Liver (tissue), 9 donors: Measurements from ENCODE around the gene OR11H7. TPM values are rescaled to one million over a fixed set of nuclear protein-coding genes. Genes with fewer than 3 reads are reported as not detected.
A peak's percentile ranks its signal among the peaks of the same experiment; 100 is the strongest.
"Not testable (repeated sequence)": the region's sequence is repeated elsewhere in the genome, so short reads cannot be mapped to it uniquely, and the experiment has no call there.

Experiments used
- DNase-seq: peaks from one replicate; pipeline ENCODE4 v3.0.0-alpha.2; 2017; ENCODE audit warnings: low spot score
- H3K27ac ChIP-seq, 2 donors: one replicate each; pipeline ENCODE4 v1.7.0; 2013; ENCODE audit warnings: inconsistent platforms in 2 of 2, low read length in 2 of 2, control low read depth in 1 of 2, low read depth in 1 of 2, mild to moderate bottlenecking in 1 of 2
- H3K27me3 ChIP-seq, 4 donors: one replicate each; pipeline versions ENCODE4 v1.6.1 to v1.7.0; 2013; ENCODE audit warnings: low read length in 3 of 4, inconsistent platforms in 1 of 4, mild to moderate bottlenecking in 1 of 4, moderate library complexity in 1 of 4; ENCODE audit not compliant: control insufficient read depth in 4 of 4, insufficient read depth in 4 of 4
- H3K36me3 ChIP-seq, 4 donors: one replicate each; pipeline versions ENCODE4 v1.6.1 to v1.7.0; 2013; ENCODE audit warnings: low read length in 3 of 4, mild to moderate bottlenecking in 3 of 4, low read depth in 1 of 4, moderate library complexity in 1 of 4; ENCODE audit not compliant: control insufficient read depth in 4 of 4, insufficient read depth in 3 of 4
- H3K4me1 ChIP-seq, 4 donors: one replicate each; pipeline versions ENCODE4 v1.6.1 to v1.7.0; 2013; ENCODE audit warnings: low read length in 3 of 4, mild to moderate bottlenecking in 3 of 4, moderate library complexity in 1 of 4; ENCODE audit not compliant: control insufficient read depth in 4 of 4, insufficient read depth in 4 of 4
- H3K4me3 ChIP-seq, 3 donors: one replicate each; pipeline versions ENCODE4 v1.6.1 to v1.7.0; 2013; ENCODE audit warnings: low read length in 3 of 3, control low read depth in 1 of 3, low read depth in 1 of 3, mild to moderate bottlenecking in 1 of 3
- H3K9ac ChIP-seq, 2 donors: one replicate each; pipeline ENCODE4 v1.7.0; 2013; ENCODE audit warnings: low read length in 2 of 2, mild to moderate bottlenecking in 2 of 2, moderate library complexity in 2 of 2, control low read depth in 1 of 2, low read depth in 1 of 2
- H3K9me3 ChIP-seq, 4 donors: one replicate each; pipeline versions ENCODE4 v1.6.1 to v1.7.0; 2013; ENCODE audit warnings: low read length in 3 of 4; ENCODE audit not compliant: control insufficient read depth in 4 of 4
- CTCF ChIP-seq: fragments of 150-350 bp; IDR thresholded peaks from 2 replicates; pipeline ENCODE4 v1.5.1; 2017; ENCODE audit warnings: improper control_type of control experiment, low read depth, low read length; ENCODE audit not compliant: missing input control
- EGR1 ChIP-seq, 2 donors: IDR thresholded peaks; 2 replicates each; pipeline ENCODE4 v1.6.1; 2016 to 2018; ENCODE audit warnings: antibody characterized with exemption in 2 of 2, low read depth in 2 of 2
- FOXA1 ChIP-seq: IDR thresholded peaks from 2 replicates; pipeline ENCODE4 v1.6.1; 2016; ENCODE audit warnings: antibody characterized with exemption
- HNF4G ChIP-seq: IDR thresholded peaks from 2 replicates; pipeline ENCODE4 v1.6.1; 2016; ENCODE audit warnings: antibody characterized with exemption
- RAD21 ChIP-seq, 2 donors: IDR thresholded peaks; 2 replicates each; pipeline ENCODE4 v1.6.1; 2016; ENCODE audit warnings: antibody characterized with exemption in 2 of 2, mild to moderate bottlenecking in 2 of 2
- REST ChIP-seq: IDR thresholded peaks from 2 replicates; pipeline ENCODE4 v1.6.1; 2016; ENCODE audit warnings: antibody characterized with exemption, mild to moderate bottlenecking
- RXRA ChIP-seq, 2 donors: IDR thresholded peaks; 2 replicates each; pipeline ENCODE4 v1.6.1; 2017 to 2018; ENCODE audit warnings: antibody characterized with exemption in 2 of 2, mild to moderate bottlenecking in 1 of 2
- SP1 ChIP-seq: IDR thresholded peaks from 2 replicates; pipeline ENCODE4 v1.6.1; 2018; ENCODE audit warnings: antibody characterized with exemption, mild to moderate bottlenecking
- TAF1 ChIP-seq: conservative IDR thresholded peaks from 2 replicates; pipeline ENCODE4 v1.6.1; 2016; ENCODE audit warnings: antibody characterized with exemption, mild to moderate bottlenecking
- YY1 ChIP-seq: IDR thresholded peaks from 2 replicates; pipeline ENCODE4 v1.6.1; 2016; ENCODE audit warnings: antibody characterized with exemption, mild to moderate bottlenecking
- ZBTB33 ChIP-seq: IDR thresholded peaks from 2 replicates; pipeline ENCODE4 v1.6.1; 2016; ENCODE audit warnings: antibody characterized with exemption
- WGBS: extraction: QIAGEN DNeasy Blood & Tissue Kit; methylation state at CpG from one replicate; pipeline ENCODE4 v1.1.7; 2013; 5-methylcytosine and 5-hydroxymethylcytosine counted together
- polyA plus RNA-seq, 2 donors: library from polyadenylated mRNA; stranded (reverse) in 1 of 2; unstranded in 1 of 2; fragments of 200-250 nt in 1 of 2; fragments of >200 nt in 1 of 2; fragmentation: Nextera tagmentation in 1 of 2; extraction: Ambion mirVana in 1 of 2; gene quantifications; one replicate each; pipeline versions ENCODE4 v1.2.1 to v1.2.3, GENCODE V29; 2013 to 2015
- total RNA-seq, 2 donors: library from RNA; depleted of rRNA; stranded (reverse); fragments of >200 nt; gene quantifications; one replicate each; pipeline ENCODE4 v1.2.3, GENCODE V29; 2014
- donor health status: healthy.
- donor health status: healthy.
- donor health status: healthy.
- donor health status: healthy.
- donor health status: healthy.

The OR11H7 gene
- total and polyA plus RNA-seq, 4 donors = not detected

- H3K4me3 ChIP-seq = no peak overlapping the region
- no peaks in the 10 kb centered on the region for H3K27me3 ChIP-seq
- H3K4me1 ChIP-seq = no peaks in the 10 kb centered on the region
- H3K36me3 ChIP-seq = no peaks in the 10 kb centered on the region
- TF ChIP-seq RAD21 (IDR thresholded peaks at IDR 0.05) = peak in 1 of 2 donors; percentile 5
- no peak for TF ChIP-seq FOXA1
- no peak overlapping the region for H3K9ac ChIP-seq
- H3K9me3 ChIP-seq = peaks cover 2 to 6% (median 3%) of the 10 kb centered on the region in 4 donors
- no peak for DNase-seq
- no peak overlapping the region for H3K27ac ChIP-seq
- 56% methylated on average over 3 of the region's 3 CpGs for WGBS
Measured at GRCh38 chr14:20247646-20248246, 19.0 kb downstream of the OR11H7 start.

- Histone ChIP-seq H3K27ac (no peak overlapping the region), H3K9me3 (no peaks in the 10 kb centered on the region), H3K9ac (no peak overlapping the region), H3K4me1 (no peaks in the 10 kb centered on the region), H3K4me3 (no peak overlapping the region), H3K27me3 (no peaks in the 10 kb centered on the region), H3K36me3 (no peaks in the 10 kb centered on the region)
- TF ChIP-seq FOXA1 (no peak), SP1 (no peak), ZBTB33 (no peak), REST (no peak), RXRA (IDR thresholded peaks at IDR 0.05) (no peak), RAD21 (IDR thresholded peaks at IDR 0.05) (no peak), YY1 (no peak), EGR1 (IDR thresholded peaks at IDR 0.05; ENCODE audit: low read depth in 2 of 2) (no peak), HNF4G (no peak), CTCF (no peak), TAF1 (no peak)
- 55% methylated on average over 3 of the region's 3 CpGs for WGBS
- DNase-seq = no peak
Measured at GRCh38 chr14:20262642-20263128, 33.9 kb downstream of the OR11H7 start.

GRCh38 chr14:20264361-20264760, 35.6 kb downstream of the OR11H7 start:
- not testable (repeated sequence) for H3K4me1 ChIP-seq

More at GRCh38 chr14:20264361-20264760, 35.6 kb downstream of the OR11H7 start:
- not testable (repeated sequence) for H3K27me3 ChIP-seq, H3K36me3 ChIP-seq, H3K27ac ChIP-seq, H3K9me3 ChIP-seq, DNase-seq, H3K4me3 ChIP-seq, H3K9ac ChIP-seq
- 97% methylated on average over 5 of the region's 5 CpGs for WGBS
